ENCODE data around the gene CNBP. TPM values are rescaled to one million over a fixed set of nuclear protein-coding genes. Genes with fewer than 3 reads are reported as not detected.
A peak's percentile ranks its signal among the peaks of the same experiment; 100 is the strongest.
"Not testable (repeated sequence)": the region's sequence is repeated elsewhere in the genome, so short reads cannot be mapped to it uniquely, and the experiment has no call there.

The CNBP gene
- total and polyA plus RNA-seq, 3 donors from 2014 or later: 248 to 295 (median 291) TPM

GRCh38 chr3:129160891-129161859 lies 22.5 kb downstream of the CNBP start, which contains the start of gene ISY1:
ISY1 (minus strand) TSS chr3:129161063; CDS start chr3:129160975, 88 bp downstream.
- TF ChIP-seq POLR2A (IDR thresholded peaks at IDR 0.05) (no peak), CTCF (IDR thresholded peaks at IDR 0.05) (peak; percentile 56 to 72 (median 63))
- Histone ChIP-seq H3K9me3 (no peaks in the 10 kb centered on the region), H3K27ac (peak within 1 kb of the TSS; percentile 91 to 97), H3K4me3 (peak within 1 kb of the TSS; percentile 81 to 92), H3K27me3 (no peaks in the 10 kb centered on the region), H3K4me1 (peaks cover 18% of the 10 kb centered on the region), H3K36me3 (ENCODE audit: low read depth, missing control alignments) (no peaks in the 10 kb centered on the region)
- 0% methylated on average over 49 to 64 of the region's 67 CpGs for WGBS, 2 donors
- intact Hi-C loops (cut with DNase I; ENCODE audit: low total_unique reads): no loop called here
- peak; percentile 93 for DNase-seq

GRCh38 chr3:129144786-129145185 lies 38.9 kb downstream of the CNBP start:
- no peaks in the 10 kb centered on the region for H3K4me1 ChIP-seq
- H3K9me3 ChIP-seq: no peaks in the 10 kb centered on the region
- intact Hi-C loops (cut with DNase I; ENCODE audit: low total_unique reads): no loop called here
- no peak for TF ChIP-seq CTCF (IDR thresholded peaks at IDR 0.05)
- no peak for TF ChIP-seq POLR2A (IDR thresholded peaks at IDR 0.05)
- H3K36me3 ChIP-seq (ENCODE audit: low read depth, missing control alignments): peaks cover 5% of the 10 kb centered on the region
- DNase-seq: no peak
- no peak overlapping the region for H3K4me3 ChIP-seq
- H3K27ac ChIP-seq: no peak overlapping the region
- H3K27me3 ChIP-seq: no peaks in the 10 kb centered on the region

- WGBS, 2 donors: 87 to 95% methylated on average over 5 of the region's 5 CpGs
- H3K4me3 ChIP-seq; H3K4me1 ChIP-seq; H3K36me3 ChIP-seq (ENCODE audit: low read depth, missing control alignments); H3K27me3 ChIP-seq; intact Hi-C loops (cut with DNase I; ENCODE audit: low total_unique reads); DNase-seq; H3K27ac ChIP-seq; H3K9me3 ChIP-seq: not testable (repeated sequence)
Measured at GRCh38 chr3:129141011-129141410, 42.7 kb downstream of the CNBP start.

GRCh38 chr3:129139911-129140310 lies 43.8 kb downstream of the CNBP start:
- Histone ChIP-seq H3K9me3 (no peaks in the 10 kb centered on the region), H3K27me3 (no peaks in the 10 kb centered on the region), H3K36me3 (ENCODE audit: low read depth, missing control alignments) (no peaks in the 10 kb centered on the region), H3K4me3 (no peak overlapping the region), H3K4me1 (no peaks in the 10 kb centered on the region), H3K27ac (no peak overlapping the region)
- TF ChIP-seq POLR2A (IDR thresholded peaks at IDR 0.05) (no peak), CTCF (IDR thresholded peaks at IDR 0.05) (no peak)
- 50 to 63% methylated on average over 1 of the region's 1 CpG for WGBS, 2 donors
- DNase-seq: no peak
- intact Hi-C loops (cut with DNase I; ENCODE audit: low total_unique reads): no loop called here

- H3K4me1 ChIP-seq; H3K27me3 ChIP-seq; H3K36me3 ChIP-seq (ENCODE audit: low read depth, missing control alignments); DNase-seq; H3K9me3 ChIP-seq; H3K27ac ChIP-seq; intact Hi-C loops (cut with DNase I; ENCODE audit: low total_unique reads); H3K4me3 ChIP-seq: not testable (repeated sequence)
- 92% methylated on average over 10 of the region's 10 CpGs for WGBS, 2 donors
Measured at GRCh38 chr3:129136275-129136674, 47.4 kb downstream of the CNBP start.
